ENCODE measurements around the gene WASL.

The WASL gene

GRCh38 chr7:123665157-123665556, 83.6 kb downstream of the WASL start:
- Histone ChIP-seq H3K27me3 (peaks cover 0 to 6% of the 10 kb centered on the region in 2 donors), H3K27ac (no peak overlapping the region), H3K9me3 (no peaks in the 10 kb centered on the region), H3K36me3 (no peaks in the 10 kb centered on the region), H3K4me3 (no peak overlapping the region), H3K4me1 (no peaks in the 10 kb centered on the region)
- TF ChIP-seq CTCF (IDR thresholded peaks at IDR 0.05) = no peak
- no peak for DNase-seq
- intact Hi-C loops (cut with DNase I; ENCODE audit: low total_unique reads) = no loop called here

- Histone ChIP-seq H3K27me3 (peaks cover 0 to 6% of the 10 kb centered on the region in 2 donors), H3K36me3 (no peaks in the 10 kb centered on the region), H3K4me1 (no peaks in the 10 kb centered on the region), H3K9me3 (no peaks in the 10 kb centered on the region), H3K4me3 (no peak overlapping the region), H3K27ac (no peak overlapping the region)
- no peak for DNase-seq
- intact Hi-C loops (cut with DNase I; ENCODE audit: low total_unique reads) = no loop called here
- TF ChIP-seq CTCF (IDR thresholded peaks at IDR 0.05) = no peak
Observed at GRCh38 chr7:123663200-123663599, 85.6 kb downstream of the WASL start.

- Histone ChIP-seq H3K27ac (no peak overlapping the region), H3K36me3 (no peaks in the 10 kb centered on the region)
Observed at GRCh38 chr7:123662755-123663154, 86.0 kb downstream of the WASL start.

GRCh38 chr7:123662293-123662692, 86.5 kb downstream of the WASL start:
- no peak for TF ChIP-seq CTCF (IDR thresholded peaks at IDR 0.05)
- H3K9me3 ChIP-seq = no peaks in the 10 kb centered on the region
- H3K4me1 ChIP-seq = no peaks in the 10 kb centered on the region
- no peak for DNase-seq
- H3K4me3 ChIP-seq = no peak overlapping the region
- intact Hi-C loops (cut with DNase I; ENCODE audit: low total_unique reads) = no loop called here
- H3K27ac ChIP-seq = no peak overlapping the region
- no peaks in the 10 kb centered on the region for H3K36me3 ChIP-seq
- H3K27me3 ChIP-seq = peaks cover 0 to 6% of the 10 kb centered on the region in 2 donors

More at GRCh38 chr7:123662755-123663154, 86.0 kb downstream of the WASL start:
- Histone ChIP-seq H3K4me3 (no peak overlapping the region), H3K9me3 (no peaks in the 10 kb centered on the region), H3K4me1 (no peaks in the 10 kb centered on the region), H3K27me3 (peaks cover 0 to 6% of the 10 kb centered on the region in 2 donors)
- no peak for DNase-seq
- no peak for TF ChIP-seq CTCF (IDR thresholded peaks at IDR 0.05)
- intact Hi-C loops (cut with DNase I; ENCODE audit: low total_unique reads) = no loop called here

- Histone ChIP-seq H3K36me3 (no peaks in the 10 kb centered on the region), H3K9me3 (no peaks in the 10 kb centered on the region), H3K4me3 (no peak overlapping the region), H3K27me3 (peaks cover 0 to 6% of the 10 kb centered on the region in 2 donors), H3K4me1 (no peaks in the 10 kb centered on the region), H3K27ac (no peak overlapping the region)
- intact Hi-C loops (cut with DNase I; ENCODE audit: low total_unique reads) = no loop called here
- DNase-seq = no peak
- no peak for TF ChIP-seq CTCF (IDR thresholded peaks at IDR 0.05)
Observed at GRCh38 chr7:123661765-123662164, 87.0 kb downstream of the WASL start.

Measured in tibial artery (tissue), 4 donors.